IMR-90 (cell line): ENCODE results near the gene EGLN3. TPM values are rescaled to one million over a fixed set of nuclear protein-coding genes. Genes with fewer than 3 reads are reported as not detected.

Experiments used
- ATAC-seq: fragments of 200-7000 bp; cut with Tn5 transposase; 2 replicates; pipeline ENCODE4 v1.9.1; 2020; ENCODE audit warnings: low read depth, mild to moderate bottlenecking, moderate library complexity
- BruUV-seq: library from RNA; stranded (reverse); fragments of 400-500 nt; replicated peaks from 2 replicates; lab custom pipeline; 2021; lab: Mats Ljungman, UMichigan
- CTCF ChIA-PET: fragments of 300-600 bp; formaldehyde crosslinking; extraction: SDS; loops from one replicate; lab custom pipeline; 2021; ENCODE audit warnings: antibody characterized with exemption; lab: Yijun Ruan, JAX
- POLR2A ChIA-PET: fragments of 300-600 bp; sonication (Branson Sonifier 250); formaldehyde crosslinking; loops from one replicate; lab custom pipeline; 2022; ENCODE audit warnings: antibody characterized with exemption; ENCODE audit not compliant: unreplicated experiment; lab: Charles Lee
- DNase-seq: peaks from one replicate; pipeline ENCODE4 v3.0.0; 2013
- H2AFZ ChIP-seq: replicated peaks from 2 replicates; pipeline ENCODE3; 2013; ENCODE audit warnings: low read length, mild to moderate bottlenecking; ENCODE audit not compliant: poor library complexity
- H2AK5ac ChIP-seq: 2 replicates; pipeline ENCODE4 v1.6.1; 2013; ENCODE audit warnings: low read depth, low read length, inconsistent platforms
- H2AK9ac ChIP-seq: replicated peaks from 2 replicates; pipeline ENCODE3; 2013; ENCODE audit warnings: mild to moderate bottlenecking, low read depth, low read length, moderate library complexity; ENCODE audit not compliant: poor library complexity
- H2BK120ac ChIP-seq: 2 replicates; pipeline ENCODE4 v1.6.1; 2013; ENCODE audit warnings: low read depth, low read length, inconsistent platforms
- H2BK15ac ChIP-seq: 3 replicates; pipeline ENCODE4 v1.6.1; 2013; ENCODE audit warnings: low read depth, low read length, inconsistent platforms
- H2BK20ac ChIP-seq: 2 replicates; pipeline ENCODE4 v1.6.1; 2013; ENCODE audit warnings: low read depth, mild to moderate bottlenecking, inconsistent platforms, low read length, moderate library complexity
- H2BK5ac ChIP-seq: 2 replicates; pipeline ENCODE4 v1.6.1; 2013; ENCODE audit warnings: mild to moderate bottlenecking, low read depth, low read length, inconsistent platforms; ENCODE audit not compliant: poor library complexity, severe bottlenecking
- H3K14ac ChIP-seq: replicated peaks from 2 replicates; pipeline ENCODE4 v1.6.1; 2013; ENCODE audit warnings: low read depth, low read length, inconsistent platforms
- H3K18ac ChIP-seq: 2 replicates; pipeline ENCODE4 v1.6.1; 2013; ENCODE audit warnings: low read depth, low read length, control low read depth
- H3K23ac ChIP-seq: 2 replicates; pipeline ENCODE4 v1.6.1; 2013; ENCODE audit warnings: low read depth, low read length, inconsistent platforms
- H3K27ac ChIP-seq: 2 replicates; pipeline ENCODE4 v1.5.1; 2013; ENCODE audit warnings: mild to moderate bottlenecking, control low read depth, low read length; ENCODE audit not compliant: insufficient read depth
- H3K27me3 ChIP-seq: 2 replicates; pipeline ENCODE4 v1.6.1; 2013; ENCODE audit warnings: low read length; ENCODE audit not compliant: control insufficient read depth, insufficient read depth
- H3K36me3 ChIP-seq: 2 replicates; pipeline ENCODE4 v1.6.1; 2013; ENCODE audit warnings: low read length, mixed read lengths; ENCODE audit not compliant: control insufficient read depth, insufficient read depth
- H3K4ac ChIP-seq: 2 replicates; pipeline ENCODE4 v1.6.1; 2013; ENCODE audit warnings: low read depth, low read length, inconsistent platforms
- H3K4me1 ChIP-seq: 2 replicates; pipeline ENCODE4 v1.6.1; 2013; ENCODE audit warnings: low read length, mixed read lengths; ENCODE audit not compliant: control insufficient read depth, insufficient read depth
- H3K4me2 ChIP-seq: 2 replicates; pipeline ENCODE4 v1.6.1; 2013; ENCODE audit warnings: low read depth, mild to moderate bottlenecking, control low read depth, low read length, moderate library complexity
- H3K4me3 ChIP-seq: 2 replicates; pipeline ENCODE4 v1.5.1; 2013; ENCODE audit warnings: low read depth, mild to moderate bottlenecking, control low read depth, low read length, moderate library complexity; ENCODE audit not compliant: insufficient read depth
- H3K56ac ChIP-seq: 2 replicates; pipeline ENCODE4 v1.6.1; 2013; ENCODE audit warnings: low read length, inconsistent platforms; ENCODE audit not compliant: insufficient read depth; ENCODE audit errors: extremely low read depth
- H3K79me1 ChIP-seq, 2 experiments: 2 replicates each; pipeline ENCODE4 v1.6.1; 2013; ENCODE audit warnings: low read length in 2 of 2, inconsistent platforms in 1 of 2, low read depth in 1 of 2
- H3K9ac ChIP-seq: 2 replicates; pipeline ENCODE4 v1.6.1; 2013; ENCODE audit warnings: low read depth, low read length, control low read depth
- H3K9me1 ChIP-seq: 2 replicates; pipeline ENCODE4 v1.6.1; 2013; ENCODE audit warnings: low read length, inconsistent platforms; ENCODE audit not compliant: insufficient read depth
- H3K9me3 ChIP-seq: 2 replicates; pipeline ENCODE4 v1.6.1; 2013; ENCODE audit warnings: low read length; ENCODE audit not compliant: control insufficient read depth, insufficient read depth
- H4K20me1 ChIP-seq: 2 replicates; pipeline ENCODE4 v1.6.1; 2013; ENCODE audit warnings: low read length, inconsistent platforms; ENCODE audit not compliant: insufficient read depth
- H4K5ac ChIP-seq: 2 replicates; pipeline ENCODE4 v1.6.1; 2013; ENCODE audit warnings: mild to moderate bottlenecking, low read depth, low read length, control low read depth
- H4K8ac ChIP-seq, 2 experiments: 2 replicates each; pipeline ENCODE4 v1.6.1; 2013; ENCODE audit warnings: low read depth in 2 of 2, low read length in 2 of 2, control low read depth in 1 of 2, inconsistent platforms in 1 of 2
- H4K91ac ChIP-seq: 2 replicates; pipeline ENCODE4 v1.6.1; 2013; ENCODE audit warnings: low read depth, low read length, inconsistent platforms; ENCODE audit not compliant: insufficient read depth
- CEBPB ChIP-seq: IDR thresholded peaks from 2 replicates; pipeline ENCODE4 v1.6.1; 2012; ENCODE audit warnings: low read depth, low read length, improper control_type of control experiment
- CHD1 ChIP-seq: IDR thresholded peaks from 2 replicates; pipeline ENCODE4 v1.6.1; 2012; ENCODE audit warnings: low read depth, low read length, improper control_type of control experiment
- CTCF ChIP-seq: conservative IDR thresholded peaks from 2 replicates; pipeline ENCODE4 v1.5.1; 2012; ENCODE audit warnings: mild to moderate bottlenecking, low read depth, low read length, improper control_type of control experiment
- ELK1 ChIP-seq: fragments of 150-350 bp; IDR thresholded peaks from 2 replicates; pipeline ENCODE4 v1.6.1; 2016; ENCODE audit warnings: low read depth, mild to moderate bottlenecking, low read length, moderate library complexity, borderline replicate concordance
- FOS ChIP-seq: fragments of 150-350 bp; IDR thresholded peaks from 2 replicates; pipeline ENCODE4 v1.6.1; 2016; ENCODE audit warnings: low read depth, low read length
- MAFK ChIP-seq: IDR thresholded peaks from 2 replicates; pipeline ENCODE4 v1.6.1; 2012; ENCODE audit warnings: low read depth, low read length, improper control_type of control experiment
- MAZ ChIP-seq: IDR thresholded peaks from 2 replicates; pipeline ENCODE4 v1.6.1; 2012; ENCODE audit warnings: low read depth, mild to moderate bottlenecking, low read length, improper control_type of control experiment, moderate library complexity, borderline replicate concordance
- MXI1 ChIP-seq: IDR thresholded peaks from 2 replicates; pipeline ENCODE4 v1.6.1; 2012; ENCODE audit warnings: low read depth, mild to moderate bottlenecking, low read length, moderate library complexity, borderline replicate concordance
- NFE2L2 ChIP-seq: fragments of 150-350 bp; IDR thresholded peaks from 2 replicates; pipeline ENCODE4 v1.6.1; 2016; ENCODE audit warnings: low read depth, mild to moderate bottlenecking, low read length
- POLR2A ChIP-seq: IDR thresholded peaks from 2 replicates; pipeline ENCODE4 v1.6.1; 2012; ENCODE audit warnings: mild to moderate bottlenecking, low read depth, low read length
- RCOR1 ChIP-seq: IDR thresholded peaks from 2 replicates; pipeline ENCODE4 v1.6.1; 2012; ENCODE audit warnings: mild to moderate bottlenecking, low read length, improper control_type of control experiment; ENCODE audit not compliant: insufficient replicate concordance
- RFX5 ChIP-seq: IDR thresholded peaks from 2 replicates; pipeline ENCODE4 v1.8.0; 2012; ENCODE audit warnings: low read depth, mild to moderate bottlenecking, low read length, moderate library complexity
- SMC3 ChIP-seq: fragments of 150-350 bp; IDR thresholded peaks from 2 replicates; pipeline ENCODE4 v1.6.1; 2016; ENCODE audit warnings: low read depth, mild to moderate bottlenecking, antibody characterized with exemption, low read length, moderate library complexity
- USF2 ChIP-seq: fragments of 150-350 bp; IDR thresholded peaks from 2 replicates; pipeline ENCODE4 v1.6.1; 2017; ENCODE audit warnings: mild to moderate bottlenecking, antibody characterized with exemption, low read length, low read depth
- WGBS, 2 experiments: methylation state at CpG; one replicate each; pipeline versions ENCODE4 v1.1.5 to v1.1.7; 2013; ENCODE audit warnings: missing lambda C conversion rate in 2 of 2; ENCODE audit not compliant: insufficient read length in 1 of 2; ENCODE audit errors: extremely low coverage in 2 of 2; 5-methylcytosine and 5-hydroxymethylcytosine counted together
- dilution Hi-C: fragments of 300-500 bp; cut with HindIII; formaldehyde crosslinking; loops from one replicate; pipeline ENCODE4 v1.14.3; 2018; ENCODE audit warnings: low sequenced_read_pairs; ENCODE audit not compliant: unreplicated experiment
- in situ Hi-C: fragments of 300-500 bp; cut with MboI; formaldehyde crosslinking; loops from 3 replicates; pipeline ENCODE4 v1.14.3; 2019; ENCODE audit warnings: low sequenced_read_pairs, inconsistent platforms, mixed read lengths
- intact Hi-C: fragments of 100-400 bp; cut with micrococcal nuclease; formaldehyde crosslinking; loops from 2 replicates; pipeline ENCODE4 v1.10.0; 2022
- polyA plus RNA-seq, 3 experiments: library from polyadenylated mRNA; depleted of rRNA; stranded (reverse); fragments of >200 nt; gene quantifications; 2 replicates each; pipeline ENCODE4 v1.2.3, GENCODE V29; 2012; ENCODE audit warnings: low replicate concordance in 1 of 3
- total RNA-seq: library from RNA; depleted of rRNA; stranded (reverse); fragments of >200 nt; gene quantifications from 2 replicates; pipeline ENCODE4 v1.2.3, GENCODE V29; 2012

Gene EGLN3
- total and polyA plus RNA-seq, 2 of the 4 experiments (the other 2 are of a cell fraction): under 0.01 to 0.03 TPM

GRCh38 chr14:33985242-33985641 is 34.4 kb upstream of the EGLN3 start:
- no peak overlapping the region for H2BK120ac ChIP-seq
- H3K56ac ChIP-seq: no peak overlapping the region
- dilution Hi-C loops: no loop called here
- ATAC-seq: no peak
- H3K79me1 ChIP-seq: no peaks in the 10 kb centered on the region
- H2AK9ac ChIP-seq: no peak overlapping the region
- no peak for DNase-seq
- no peak overlapping the region for H4K91ac ChIP-seq
- in situ Hi-C loops: no loop called here
- no peaks in the 10 kb centered on the region for H3K27me3 ChIP-seq
- H3K9me3 ChIP-seq: peaks cover 6% of the 10 kb centered on the region; the same call in 1 of the 2 replicates
- CTCF ChIA-PET: no interaction called here
- no peak overlapping the region for H2BK5ac ChIP-seq
- H2BK20ac ChIP-seq: no peak overlapping the region
- H3K4me3 ChIP-seq: no peak overlapping the region
- WGBS, 2 experiments: no CpG with 5 or more reads among the region's 2 CpGs
- intact Hi-C loops: no loop called here
- H3K27ac ChIP-seq: no peak overlapping the region
- H3K14ac ChIP-seq: no peak overlapping the region
- H3K9me1 ChIP-seq: no peaks in the 10 kb centered on the region
- POLR2A ChIA-PET: no interaction called here
- no peak overlapping the region for H3K9ac ChIP-seq
- H2BK15ac ChIP-seq: no peak overlapping the region
- H3K4me1 ChIP-seq: no peaks in the 10 kb centered on the region; the same call in 1 of the 2 replicates
- no peak overlapping the region for H4K5ac ChIP-seq
- H3K36me3 ChIP-seq: no peaks in the 10 kb centered on the region
- TF ChIP-seq MAFK: no peak
- TF ChIP-seq CHD1: no peak
- no peak for TF ChIP-seq USF2
- TF ChIP-seq RCOR1: no peak
- no peak for TF ChIP-seq SMC3
- no peak for TF ChIP-seq CEBPB
- no peak for TF ChIP-seq POLR2A
- TF ChIP-seq CTCF: no peak
- TF ChIP-seq RFX5: no peak
- TF ChIP-seq NFE2L2: no peak
- TF ChIP-seq MXI1: no peak
- TF ChIP-seq FOS: no peak
- no peak for TF ChIP-seq ELK1
- no peak for TF ChIP-seq MAZ
- no peaks in the 10 kb centered on the region for H4K20me1 ChIP-seq
- H3K18ac ChIP-seq: no peak overlapping the region
- BruUV-seq: no TSS peak
- no peak overlapping the region for H3K23ac ChIP-seq
- no peak overlapping the region for H3K4me2 ChIP-seq
- H2AFZ ChIP-seq: no peak overlapping the region
- H2AK5ac ChIP-seq: no peak overlapping the region
- no peak overlapping the region for H3K4ac ChIP-seq
- no peak overlapping the region for H4K8ac ChIP-seq
